Measurements from ENCODE around the gene LIX1L. TPM values are rescaled to one million over a fixed set of nuclear protein-coding genes. Genes with fewer than 3 reads are reported as not detected.
A peak's percentile ranks its signal among the peaks of the same experiment; 100 is the strongest.

The LIX1L gene
- total RNA-seq, 1 donor from 2014 or later: 32.8 TPM

GRCh38 chr1:145895471-145895870 is 62.3 kb downstream of the LIX1L start:
- H3K4me1 ChIP-seq: peaks cover 26% of the 10 kb centered on the region
- no peak for ATAC-seq

GRCh38 chr1:145893306-145894055 is 64.3 kb downstream of the LIX1L start:
- Histone ChIP-seq H3K36me3 (no peaks in the 10 kb centered on the region), H3K4me3 (no peak overlapping the region), H3K27ac (peak overlapping the region; percentile 92), H3K27me3 (no peaks in the 10 kb centered on the region), H3K9me3 (no peaks in the 10 kb centered on the region), H3K4me1 (peaks cover 28% of the 10 kb centered on the region)
- intact Hi-C loops (cut with DNase I): loop anchor here (10.0 kb wide), 1 partner anchor 121 kb away; no protein-coding TSS in a partner anchor
- DNase-seq (peak; percentile 32), ATAC-seq (no peak)
- TF ChIP-seq, protein P1, sequence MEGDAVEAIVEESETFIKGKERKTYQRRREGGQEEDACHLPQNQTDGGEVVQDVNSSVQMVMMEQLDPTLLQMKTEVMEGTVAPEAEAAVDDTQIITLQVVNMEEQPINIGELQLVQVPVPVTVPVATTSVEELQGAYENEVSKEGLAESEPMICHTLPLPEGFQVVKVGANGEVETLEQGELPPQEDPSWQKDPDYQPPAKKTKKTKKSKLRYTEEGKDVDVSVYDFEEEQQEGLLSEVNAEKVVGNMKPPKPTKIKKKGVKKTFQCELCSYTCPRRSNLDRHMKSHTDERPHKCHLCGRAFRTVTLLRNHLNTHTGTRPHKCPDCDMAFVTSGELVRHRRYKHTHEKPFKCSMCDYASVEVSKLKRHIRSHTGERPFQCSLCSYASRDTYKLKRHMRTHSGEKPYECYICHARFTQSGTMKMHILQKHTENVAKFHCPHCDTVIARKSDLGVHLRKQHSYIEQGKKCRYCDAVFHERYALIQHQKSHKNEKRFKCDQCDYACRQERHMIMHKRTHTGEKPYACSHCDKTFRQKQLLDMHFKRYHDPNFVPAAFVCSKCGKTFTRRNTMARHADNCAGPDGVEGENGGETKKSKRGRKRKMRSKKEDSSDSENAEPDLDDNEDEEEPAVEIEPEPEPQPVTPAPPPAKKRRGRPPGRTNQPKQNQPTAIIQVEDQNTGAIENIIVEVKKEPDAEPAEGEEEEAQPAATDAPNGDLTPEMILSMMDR (IDR thresholded peaks at IDR 0.05): no peak

More at GRCh38 chr1:145895471-145895870, 62.3 kb downstream of the LIX1L start:
- H3K4me3 ChIP-seq: no peak overlapping the region
- no peaks in the 10 kb centered on the region for H3K27me3 ChIP-seq
- TF ChIP-seq, protein P1 (IDR thresholded peaks at IDR 0.05): no peak
- H3K9me3 ChIP-seq: no peaks in the 10 kb centered on the region
- peak; percentile 16 for DNase-seq
- intact Hi-C loops (cut with DNase I): loop anchor here (10.0 kb wide), 1 partner anchor 119 kb away; no protein-coding TSS in a partner anchor
- H3K27ac ChIP-seq: no peak overlapping the region
- H3K36me3 ChIP-seq: no peaks in the 10 kb centered on the region

DNA sequence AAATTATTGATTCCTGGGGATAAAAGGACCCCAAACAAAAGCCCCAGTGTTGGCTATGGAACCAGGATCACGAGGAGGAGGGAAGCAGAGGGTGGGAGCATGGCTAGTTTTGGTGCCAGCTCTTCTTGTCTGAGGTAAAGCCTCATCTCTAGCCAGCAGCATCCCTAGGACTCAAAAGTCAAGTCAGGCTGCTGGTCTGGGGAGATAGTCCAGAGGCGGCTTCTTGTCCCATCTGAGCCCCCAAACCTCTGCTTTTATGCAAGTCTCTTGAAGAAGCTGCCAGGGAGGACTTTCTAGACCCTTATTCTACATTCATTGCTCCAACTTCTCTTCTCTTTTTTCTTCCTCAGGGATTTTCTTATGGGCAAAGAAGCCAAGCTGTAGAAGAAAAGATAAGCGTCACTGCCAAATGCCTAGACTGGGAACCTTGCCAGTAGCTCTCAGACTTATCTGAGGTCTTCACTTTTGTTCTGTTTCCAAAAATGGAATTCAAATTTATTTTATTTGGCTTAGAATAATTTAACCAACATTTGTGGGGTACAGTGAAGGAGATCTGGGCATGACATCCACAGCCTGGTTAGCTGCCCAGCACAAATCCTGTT is 65.2 kb downstream of the LIX1L start:
- DNase-seq: peak; percentile 33

DNA sequence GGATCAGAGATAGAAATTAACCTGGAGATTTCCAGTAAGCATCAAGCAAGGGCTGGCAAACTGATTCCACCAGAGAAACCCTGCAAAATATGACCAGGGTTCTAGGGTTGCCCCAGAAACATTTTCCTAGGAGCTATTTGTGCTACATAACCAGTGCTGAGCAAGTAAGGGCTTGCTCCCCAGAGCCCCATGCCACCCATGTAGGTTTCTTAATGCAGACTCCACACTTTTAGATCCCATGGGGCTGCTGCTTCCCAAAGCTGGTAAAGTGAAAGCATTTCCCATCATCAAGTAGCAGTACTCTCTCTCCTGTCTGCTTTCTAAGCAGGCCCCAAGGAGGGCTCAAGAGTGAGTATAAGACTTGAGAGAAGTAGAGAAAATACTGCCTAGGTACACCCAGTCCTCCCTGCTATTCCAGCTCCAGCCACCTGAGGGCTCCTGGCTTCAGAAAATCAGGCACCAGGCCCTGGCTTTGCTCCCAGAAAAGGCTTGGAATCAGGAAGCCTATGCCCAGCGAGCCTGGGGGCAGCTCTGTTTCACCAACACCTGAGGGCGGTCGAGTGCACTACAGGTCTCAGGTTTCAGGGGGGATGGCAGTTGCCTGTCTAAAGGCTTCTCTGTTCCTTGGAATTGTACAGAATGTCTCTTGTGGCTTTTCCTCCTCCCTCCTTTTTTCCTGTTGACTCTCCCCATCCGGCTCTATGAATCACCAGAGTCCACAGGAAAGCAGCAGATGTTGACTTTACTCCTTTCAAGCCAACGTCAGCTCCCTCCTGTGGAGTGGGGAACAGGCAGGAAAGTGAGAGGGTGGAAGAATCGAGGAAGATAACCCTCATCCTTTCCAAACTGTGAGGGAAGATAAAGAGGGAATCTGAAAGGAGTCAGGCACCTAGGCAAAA is 66.0 kb downstream of the LIX1L start:
- Histone ChIP-seq H3K27me3 (no peaks in the 10 kb centered on the region), H3K4me3 (peak overlapping the region; percentile 14), H3K9me3 (no peaks in the 10 kb centered on the region), H3K27ac (peak overlapping the region; percentile 92), H3K4me1 (peaks cover 28% of the 10 kb centered on the region), H3K36me3 (no peaks in the 10 kb centered on the region)
- intact Hi-C loops (cut with DNase I): loop anchor here (10.0 kb wide), 1 partner anchor 123 kb away; no protein-coding TSS in a partner anchor
- peak; percentile 95 for ATAC-seq
- TF ChIP-seq, protein P1 (IDR thresholded peaks at IDR 0.05): peak; percentile 98
- DNase-seq: peak; percentile 95

More for the DNA sequence above, 65.2 kb downstream of the LIX1L start:
- Histone ChIP-seq H3K4me1 (peaks cover 28% of the 10 kb centered on the region), H3K27me3 (no peaks in the 10 kb centered on the region), H3K4me3 (peak overlapping the region; percentile 14), H3K36me3 (no peaks in the 10 kb centered on the region), H3K27ac (peak overlapping the region; percentile 92), H3K9me3 (no peaks in the 10 kb centered on the region)
- TF ChIP-seq, protein P1 (IDR thresholded peaks at IDR 0.05): no peak
- ATAC-seq: no peak
- intact Hi-C loops (cut with DNase I): loop anchor here (10.0 kb wide), 1 partner anchor 122 kb away; no protein-coding TSS in a partner anchor

DNA sequence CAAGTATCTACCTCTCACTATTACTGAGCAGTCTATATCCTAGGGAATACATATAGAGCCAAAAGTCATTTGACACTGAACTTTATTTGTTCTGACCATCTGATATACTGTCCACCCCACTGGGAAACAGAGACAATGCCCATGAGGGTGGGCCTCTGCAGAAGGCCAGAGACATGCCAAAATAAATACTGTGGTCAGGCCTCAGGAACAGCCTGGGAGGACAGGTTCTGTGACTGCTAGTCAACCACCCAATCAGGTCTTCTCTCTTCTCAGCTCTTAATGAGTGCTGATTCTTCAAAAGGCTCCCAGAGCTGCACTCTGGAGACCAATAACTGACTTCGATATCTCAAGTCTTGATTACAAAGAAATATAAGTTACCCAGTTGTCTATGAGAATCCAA is 66.7 kb downstream of the LIX1L start:
- Histone ChIP-seq H3K4me1 (peaks cover 28% of the 10 kb centered on the region), H3K36me3 (no peaks in the 10 kb centered on the region), H3K27ac (peak overlapping the region; percentile 92), H3K27me3 (no peaks in the 10 kb centered on the region), H3K9me3 (no peaks in the 10 kb centered on the region), H3K4me3 (no peak overlapping the region)
- TF ChIP-seq, protein P1 (IDR thresholded peaks at IDR 0.05): no peak
- DNase-seq (no peak), ATAC-seq (peak; percentile 59)
- intact Hi-C loops (cut with DNase I): loop anchor here (10.0 kb wide), 1 partner anchor 124 kb away; no protein-coding TSS in a partner anchor
